HepG2 (cell line): ENCODE measurements around the gene MYLK. TPM values are rescaled to one million over a fixed set of nuclear protein-coding genes. Genes with fewer than 3 reads are reported as not detected.
A peak's percentile ranks its signal among the peaks of the same experiment; 100 is the strongest.

Experiments used
- BCL6 ChIP-seq: IDR thresholded peaks from 2 replicates; pipeline ENCODE4 v1.6.1; 2016; ENCODE audit warnings: missing genetic modification reagents, missing compliant biosample characterization
- CREB3 ChIP-seq: sonication (generic); formaldehyde crosslinking; IDR thresholded peaks from 2 replicates; pipeline ENCODE4 v1.5.0; 2020; ENCODE audit warnings: missing genetic modification reagents
- GRHL1 ChIP-seq: sonication (generic); formaldehyde crosslinking; conservative IDR thresholded peaks from 2 replicates; pipeline ENCODE4 v1.8.0; 2022; ENCODE audit warnings: missing genetic modification reagents
- HMGA1 ChIP-seq: sonication (generic); formaldehyde crosslinking; conservative IDR thresholded peaks from 2 replicates; pipeline ENCODE4 v1.4.0; 2020; ENCODE audit warnings: missing genetic modification reagents
- HOXA3 ChIP-seq: sonication (generic); formaldehyde crosslinking; IDR thresholded peaks from 2 replicates; pipeline ENCODE4 v1.5.0; 2020; ENCODE audit warnings: missing genetic modification reagents
- MTF1 ChIP-seq: sonication (generic); formaldehyde crosslinking; IDR thresholded peaks from 2 replicates; pipeline ENCODE4 v1.5.0; 2020; ENCODE audit warnings: missing genetic modification reagents
- MXD3 ChIP-seq: IDR thresholded peaks from 2 replicates; pipeline ENCODE4 v1.6.1; 2016; ENCODE audit warnings: mild to moderate bottlenecking, missing biosample characterization, missing genetic modification reagents
- PATZ1 ChIP-seq: sonication (generic); formaldehyde crosslinking; IDR thresholded peaks from 2 replicates; pipeline ENCODE4 v1.4.0; 2020; ENCODE audit warnings: missing genetic modification reagents
- RXRA ChIP-seq: sonication (generic); formaldehyde crosslinking; IDR thresholded peaks from 2 replicates; pipeline ENCODE4 v1.5.1; 2020; ENCODE audit warnings: missing genetic modification reagents
- SPEN ChIP-seq: sonication (generic); formaldehyde crosslinking; IDR thresholded peaks from 2 replicates; pipeline ENCODE4 v1.5.1; 2020; ENCODE audit warnings: low read depth, mild to moderate bottlenecking, missing genetic modification reagents
- TEF ChIP-seq: sonication (generic); formaldehyde crosslinking; IDR thresholded peaks from 2 replicates; pipeline ENCODE4 v1.5.0; 2020; ENCODE audit warnings: missing genetic modification reagents
- ZBTB34 ChIP-seq: sonication (generic); formaldehyde crosslinking; IDR thresholded peaks from 2 replicates; pipeline ENCODE4 v1.8.0; 2022; ENCODE audit warnings: mild to moderate bottlenecking, missing genetic modification reagents
- ZNF121 ChIP-seq: sonication (generic); formaldehyde crosslinking; IDR thresholded peaks from 2 replicates; pipeline ENCODE4 v1.5.0; 2020; ENCODE audit warnings: mild to moderate bottlenecking, missing genetic modification reagents
- ZNF510 ChIP-seq: sonication (generic); formaldehyde crosslinking; IDR thresholded peaks from 2 replicates; pipeline ENCODE4 v1.4.0; 2020; ENCODE audit warnings: low read depth, mild to moderate bottlenecking, missing genetic modification reagents
- ZNF567 ChIP-seq: sonication (generic); formaldehyde crosslinking; IDR thresholded peaks from 2 replicates; pipeline ENCODE4 v1.8.1; 2023; ENCODE audit warnings: mild to moderate bottlenecking, missing genetic modification reagents, borderline replicate concordance
- ZNF607 ChIP-seq: sonication (generic); formaldehyde crosslinking; IDR thresholded peaks from 2 replicates; pipeline ENCODE4 v1.5.1; 2020; ENCODE audit warnings: missing genetic modification reagents, mild to moderate bottlenecking, borderline replicate concordance
- ZNF710 ChIP-seq: sonication (generic); formaldehyde crosslinking; IDR thresholded peaks from 2 replicates; pipeline ENCODE4 v1.5.0; 2020; ENCODE audit warnings: mild to moderate bottlenecking, missing genetic modification reagents, borderline replicate concordance
- ZNF761 ChIP-seq: sonication (generic); formaldehyde crosslinking; conservative IDR thresholded peaks from 2 replicates; pipeline ENCODE4 v1.4.0; 2020; ENCODE audit warnings: mild to moderate bottlenecking, missing genetic modification reagents
- polyA plus RNA-seq, 8 experiments: library from polyadenylated mRNA; depleted of rRNA in 3 of 8; stranded (reverse) in 7 of 8; unstranded in 1 of 8; fragments of >200 nt; fragmentation: Illumina TruSeq in 4 of 8; extraction: Trizol in 4 of 8; gene quantifications; 2 replicates each; pipeline versions ENCODE4 v1.2.1 to v1.2.3, GENCODE V29; 2011 to 2016; ENCODE audit warnings: low read depth in 4 of 8, missing spikeins in 1 of 8, mixed read lengths in 1 of 8; ENCODE audit not compliant: insufficient read depth in 1 of 8
- total RNA-seq, 5 experiments: library from RNA; depleted of rRNA; stranded (reverse); fragments of >200 nt; fragmentation: Illumina TruSeq; extraction: Trizol; gene quantifications; 2 replicates each; pipeline ENCODE4 v1.2.3, GENCODE V29; 2016; ENCODE audit warnings: low read depth in 1 of 5

Gene MYLK
- total and polyA plus RNA-seq, 2 of the 13 experiments (the other 11 are each of a cell fraction or from before 2014, with no cell fraction given), result 10.6 to 34.9 TPM

GRCh38 chr3:123807820-123808219 is 76.3 kb downstream of the MYLK start (continued):
- TF ChIP-seq ZBTB34 (CRISPR knock-in tag) (0 out of 2 replicates have a peak, but pooled peaks have one; percentile 54), ZNF710 (CRISPR knock-in tag) (0 out of 2 replicates have a peak, but pooled peaks have one; percentile 64), CREB3 (CRISPR knock-in tag) (no peak), HOXA3 (CRISPR knock-in tag) (no peak; the same call in 1 of the 2 replicates), MTF1 (CRISPR knock-in tag) (no peak), HMGA1 (CRISPR knock-in tag) (no peak), ZNF567 (CRISPR knock-in tag) (no peak), ZNF510 (CRISPR knock-in tag) (no peak), MXD3 (CRISPR knock-in tag) (no peak), BCL6 (peak; percentile 95), TEF (no peak), RXRA (CRISPR knock-in tag) (peak; percentile 94), SPEN (no peak), PATZ1 (peak; percentile 86), ZNF607 (CRISPR knock-in tag) (no peak), ZNF121 (peak; percentile 68), ZNF761 (CRISPR knock-in tag) (no peak), GRHL1 (CRISPR knock-in tag) (no peak)
